ENCODE results near the gene FBXO46.
"Not testable (repeated sequence)": the region's sequence is repeated elsewhere in the genome, so short reads cannot be mapped to it uniquely, and the experiment has no call there.

FBXO46 gene

GRCh38 chr19:45745606-45746005 is 14.9 kb upstream of the FBXO46 start:
- no peak overlapping the region for H3K27ac ChIP-seq

GRCh38 chr19:45742969-45743368 is 12.3 kb upstream of the FBXO46 start:
- no peak for TF ChIP-seq CTCF (conservative IDR thresholded peaks at IDR 0.05)
- H3K27ac ChIP-seq = peak overlapping the region; percentile 95

More at GRCh38 chr19:45745606-45746005, 14.9 kb upstream of the FBXO46 start:
- no peak for TF ChIP-seq ZFX (IDR thresholded peaks at IDR 0.05)
- no peak for TF ChIP-seq CTCF (conservative IDR thresholded peaks at IDR 0.05)

- TF ChIP-seq CTCF (conservative IDR thresholded peaks at IDR 0.05) = no peak
- TF ChIP-seq ZFX (IDR thresholded peaks at IDR 0.05) = no peak
- no peak overlapping the region for H3K27ac ChIP-seq
Observed at GRCh38 chr19:45739498-45740439, 9.1 kb upstream of the FBXO46 start.

- no peak within 1 kb of the TSS for H3K27ac ChIP-seq
- TF ChIP-seq CTCF (conservative IDR thresholded peaks at IDR 0.05) = no peak
- no peak for TF ChIP-seq ZFX (IDR thresholded peaks at IDR 0.05)
Observed at GRCh38 chr19:45733160-45733810, 2.6 kb upstream of the FBXO46 start, which contains the start of gene MEIOSIN. MEIOSIN (plus strand) TSS chr19:45733439; CDS start chr19:45735377, 1,938 bp downstream.

- TF ChIP-seq ZFX (IDR thresholded peaks at IDR 0.05) (no peak), CTCF (conservative IDR thresholded peaks at IDR 0.05) (no peak)
- H3K27ac ChIP-seq = peak overlapping the region; percentile 70
Observed at GRCh38 chr19:45729800-45730290, 851 bp downstream of the FBXO46 start.

- H3K27ac ChIP-seq = not testable (repeated sequence)
Observed at GRCh38 chr19:45728683-45729082, 2.0 kb downstream of the FBXO46 start.

- not testable (repeated sequence) for H3K27ac ChIP-seq
Observed at GRCh38 chr19:45720065-45720464, 10.6 kb downstream of the FBXO46 start.

GRCh38 chr19:45717983-45718650 is 12.6 kb downstream of the FBXO46 start:
- peak overlapping the region; percentile 90 for H3K27ac ChIP-seq
- TF ChIP-seq ZFX (IDR thresholded peaks at IDR 0.05) = no peak
- no peak for TF ChIP-seq CTCF (conservative IDR thresholded peaks at IDR 0.05)
